GM19238 (cell line): ENCODE data around the gene PECR.
"Not testable (repeated sequence)": the region's sequence is repeated elsewhere in the genome, so short reads cannot be mapped to it uniquely, and the experiment has no call there.

Experiments used
- DNase-seq: peaks from one replicate; pipeline ENCODE4 v3.0.0; 2011; ENCODE audit warnings: low spot score; ENCODE audit not compliant: insufficient read length

The PECR gene

DNA sequence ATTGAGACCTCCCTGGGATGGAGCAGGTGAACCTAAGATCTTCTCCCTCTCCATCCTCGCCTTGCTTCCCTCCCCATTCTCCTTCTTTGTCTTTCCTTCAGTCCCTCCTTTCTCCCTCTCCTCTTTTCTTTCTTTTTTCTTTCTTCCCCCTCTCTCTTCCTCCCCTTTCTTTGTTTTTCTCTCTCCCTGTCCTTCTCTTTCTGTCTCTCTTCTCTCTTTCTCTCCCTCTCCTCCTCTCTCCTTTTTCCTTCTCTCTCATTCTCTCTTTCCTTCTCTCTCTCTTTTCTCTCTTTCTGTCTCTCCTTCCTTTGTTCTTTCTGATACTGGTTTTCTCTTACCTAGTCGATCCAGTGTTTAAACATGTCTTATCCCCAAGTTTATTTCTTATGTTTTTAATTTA is 78.9 kb downstream of the PECR start:
- DNase-seq, result no peak

GRCh38 chr2:216002101-216002678 is 79.4 kb downstream of the PECR start:
- DNase-seq, result no peak

DNA sequence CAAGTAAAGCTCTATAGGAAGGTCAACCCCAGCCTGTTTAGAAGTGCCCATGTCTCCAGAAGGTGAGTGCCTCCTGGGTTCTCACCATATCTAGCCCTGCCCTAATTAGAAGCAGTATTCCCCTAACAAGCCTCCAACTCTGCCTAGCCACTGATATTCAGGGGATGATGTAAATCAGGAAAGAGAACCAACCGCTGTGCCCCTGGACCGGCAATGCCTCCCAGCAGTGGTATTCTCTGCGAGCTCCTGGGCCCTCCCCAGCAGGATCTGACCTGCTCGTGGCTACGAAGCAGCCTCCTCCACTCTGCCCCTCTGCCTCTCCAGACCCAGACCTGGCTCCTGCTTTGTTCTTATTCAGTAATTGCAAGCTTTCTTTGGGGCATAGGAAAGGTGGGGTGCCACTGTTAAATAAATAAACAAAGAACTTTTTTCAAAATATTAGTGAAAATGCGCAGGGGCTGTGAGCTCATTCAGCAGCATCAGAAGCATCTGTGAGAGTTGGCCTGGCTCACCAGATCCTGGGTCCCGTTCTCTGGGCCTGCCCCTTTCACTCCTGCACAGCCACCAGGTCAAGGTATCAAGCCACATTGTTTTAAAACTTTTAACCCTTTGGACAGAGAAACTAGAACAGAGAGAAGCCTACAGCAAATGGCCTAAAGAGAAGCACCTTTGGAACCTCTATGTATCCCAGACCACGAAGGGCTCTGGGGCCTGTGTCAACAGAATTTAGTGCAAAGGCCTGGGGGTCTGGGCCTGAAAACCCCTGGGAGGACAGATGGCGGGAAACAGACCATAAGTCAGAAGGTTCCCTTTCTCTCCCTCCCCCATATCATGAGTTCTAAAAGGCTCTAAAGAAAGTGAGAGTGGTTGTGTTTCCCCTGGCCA is 80.2 kb downstream of the PECR start:
- no peak for DNase-seq

DNA sequence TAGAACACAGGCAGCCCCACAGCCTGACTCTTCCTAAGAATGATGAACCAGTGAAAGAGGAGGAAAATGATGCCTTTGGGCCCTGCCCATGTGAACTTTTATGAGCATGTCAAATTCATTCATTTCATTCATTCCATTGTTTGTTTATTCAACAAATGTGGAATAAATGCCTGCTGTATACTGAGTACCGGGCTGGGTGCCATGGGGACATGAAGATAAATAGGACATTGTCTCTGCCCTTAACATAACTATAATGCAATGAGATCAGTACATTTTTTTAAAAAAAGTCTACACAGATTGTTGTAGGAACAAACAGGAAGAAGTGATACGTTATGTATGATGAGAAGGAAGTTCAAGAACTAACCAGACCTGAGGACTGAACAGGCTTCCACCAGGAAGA is 83.0 kb downstream of the PECR start:
- DNase-seq, result no peak

- no peak for DNase-seq
Measured at GRCh38 chr2:215997219-215997618, 84.4 kb downstream of the PECR start.

GRCh38 chr2:215994911-215995310 is 86.7 kb downstream of the PECR start:
- no peak for DNase-seq

DNA sequence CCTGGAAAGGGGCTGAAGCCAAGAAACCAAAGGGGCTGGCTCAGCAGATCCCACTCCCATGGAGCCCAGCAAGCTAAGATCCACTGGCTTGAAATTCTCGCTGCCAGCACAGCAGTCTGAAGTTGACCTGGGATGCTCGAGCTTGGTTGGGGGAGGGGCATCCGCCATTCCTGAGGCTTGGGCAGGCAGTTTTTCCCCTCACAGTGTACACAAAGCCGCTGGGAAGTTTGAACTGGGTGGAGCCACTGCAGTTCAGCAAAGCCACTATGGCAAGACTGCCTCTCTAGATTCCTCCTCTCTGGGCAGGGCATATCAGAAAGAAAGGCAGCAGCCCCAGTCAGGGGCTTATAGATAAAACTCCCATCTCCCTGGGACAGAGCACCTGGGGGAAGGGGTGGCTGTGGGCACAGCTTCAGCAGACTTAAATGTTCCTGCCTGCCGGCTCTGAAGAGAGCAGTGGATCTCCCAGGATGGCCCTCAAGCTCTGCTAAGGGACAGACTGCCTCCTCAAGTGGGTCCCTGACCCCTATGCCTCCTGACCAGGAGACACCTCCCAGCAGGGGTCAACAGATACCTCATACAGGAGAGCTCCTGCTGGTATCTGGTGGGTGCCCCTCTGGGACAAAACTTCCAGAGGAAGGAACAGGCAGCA is 92.9 kb downstream of the PECR start:
- not testable (repeated sequence) for DNase-seq
